T47D (cell line): ENCODE results near the gene PNPLA5.

Experiments
- DNase-seq, 2 experiments: peaks; one replicate each; pipeline versions ENCODE4 v3.0.0 to v3.0.0-alpha.2; 2011 to 2012; ENCODE audit warnings: low read depth in 1 of 2, low spot score in 1 of 2
- JUND ChIP-seq: IDR thresholded peaks from 2 replicates; pipeline ENCODE4 v1.6.1; 2012; ENCODE audit warnings: low read depth
- in situ Hi-C: cut with HindIII; loops from 2 replicates; pipeline ENCODE4 v1.10.0; 2016; ENCODE audit warnings: low sequenced_read_pairs, low pct_unique_long_range_greater_than_20kb

PNPLA5 gene

DNA sequence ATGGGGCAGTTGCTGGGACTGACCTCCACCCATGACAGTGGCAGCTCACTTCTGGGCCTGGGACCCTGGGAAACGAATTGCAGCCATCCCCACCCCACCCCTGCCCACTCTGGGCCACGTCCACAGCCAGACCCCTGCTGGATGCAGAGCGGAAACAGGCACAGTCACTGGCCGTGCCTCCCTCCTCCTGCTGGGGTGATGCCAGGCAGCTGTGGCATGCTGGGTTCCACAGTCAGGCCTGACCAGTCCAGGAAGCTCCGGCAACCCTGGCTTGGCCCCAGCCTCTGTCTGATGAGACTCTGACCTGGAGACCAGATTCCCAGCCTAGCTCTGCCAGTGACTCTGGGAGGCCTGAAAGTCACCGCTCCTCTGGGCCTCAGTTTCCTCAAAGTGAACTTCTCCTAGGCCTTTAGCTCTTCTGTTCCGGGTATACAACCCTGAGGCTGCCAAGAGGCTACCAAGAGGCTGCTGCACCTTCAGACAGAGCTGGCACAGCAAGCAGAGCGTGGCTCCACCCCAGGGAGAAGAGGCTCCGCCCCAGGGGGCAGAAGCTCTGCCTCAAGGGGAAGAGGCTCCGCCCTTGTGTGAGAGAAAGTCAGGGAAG lies 38.4 kb downstream of the PNPLA5 start:
- in situ Hi-C loops, result no loop called here
- peak in 1 of 2 experiments; percentile 30 for DNase-seq
- no peak for TF ChIP-seq JUND

- no peak for DNase-seq
- TF ChIP-seq JUND, result no peak
- in situ Hi-C loops, result no loop called here
Measured at GRCh38 chr22:43852573-43853327, 39.1 kb downstream of the PNPLA5 start.

- no peak for TF ChIP-seq JUND
- in situ Hi-C loops, result no loop called here
- DNase-seq, result no peak
Measured at GRCh38 chr22:43851979-43852307, 39.9 kb downstream of the PNPLA5 start.

DNA sequence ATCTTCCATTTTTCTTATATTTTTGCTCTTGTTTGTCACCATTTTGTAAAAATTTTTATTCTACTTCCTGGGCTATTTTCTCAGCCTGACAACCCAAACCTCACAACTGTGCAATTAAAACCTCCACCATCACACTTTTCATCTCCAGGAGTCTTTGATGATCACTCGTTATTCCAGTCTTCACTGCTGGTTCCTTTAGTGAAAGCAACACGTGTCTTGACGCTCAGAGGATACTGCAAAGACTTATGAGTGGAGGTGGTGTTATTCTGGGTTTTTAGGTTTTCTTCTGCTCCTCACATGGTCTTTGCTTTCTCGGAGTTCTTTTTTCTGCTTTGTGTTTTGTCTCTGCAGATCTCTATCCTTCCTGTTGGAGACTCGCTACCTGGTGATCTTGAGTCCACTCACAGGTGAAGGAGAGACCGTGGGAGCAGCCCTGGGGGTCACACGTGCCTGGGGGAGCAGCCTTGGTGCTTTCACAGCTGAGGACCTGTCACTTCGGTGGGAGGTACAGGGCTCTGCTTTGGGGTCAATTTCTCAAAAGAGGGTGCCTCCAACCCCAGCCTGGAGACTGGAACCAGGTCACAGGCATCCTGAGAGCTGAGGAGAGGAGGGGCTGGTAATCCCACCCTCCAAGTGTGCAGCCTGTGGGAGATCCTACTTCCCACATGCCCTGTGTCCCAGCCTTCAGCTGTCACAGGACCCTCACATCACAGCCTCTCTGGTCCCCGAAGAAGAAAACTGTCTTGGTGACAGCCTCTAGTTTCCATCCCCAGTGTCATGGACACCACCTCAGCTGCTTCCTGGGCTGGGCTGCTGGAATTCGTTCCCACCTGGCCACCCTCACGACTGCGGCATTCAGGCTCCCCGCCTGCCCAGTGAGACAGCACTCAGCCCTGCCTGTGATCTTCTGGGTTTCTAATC lies 40.5 kb downstream of the PNPLA5 start:
- TF ChIP-seq JUND, result no peak
- in situ Hi-C loops, result no loop called here
- DNase-seq, result no peak

GRCh38 chr22:43850529-43850928 lies 41.3 kb downstream of the PNPLA5 start:
- in situ Hi-C loops, result no loop called here
- no peak for DNase-seq
- no peak for TF ChIP-seq JUND

DNA sequence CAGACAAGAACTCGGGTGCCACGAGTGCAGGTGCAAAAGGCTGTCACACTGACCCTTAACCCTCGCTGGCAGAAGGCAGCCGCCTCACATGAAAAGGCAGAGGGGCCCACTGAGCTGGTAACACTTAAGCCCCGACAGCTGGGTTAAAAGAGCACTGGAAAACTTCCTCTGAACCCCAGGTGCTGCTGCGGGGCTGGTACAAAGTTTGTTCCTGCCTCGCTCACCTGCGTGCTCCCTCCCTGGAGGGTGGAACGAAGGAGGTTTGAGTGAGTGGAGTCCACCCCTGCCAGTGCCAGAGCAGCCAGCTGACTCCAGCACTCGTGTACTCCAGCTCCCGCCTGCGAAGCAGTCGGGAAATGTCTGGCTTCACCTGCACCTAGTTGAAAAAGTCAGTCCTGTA lies 42.1 kb downstream of the PNPLA5 start:
- DNase-seq, result no peak
- in situ Hi-C loops, result no loop called here
- TF ChIP-seq JUND, result no peak

- in situ Hi-C loops, result no loop called here
- peak; percentile 57 to 58 for DNase-seq
- TF ChIP-seq JUND, result no peak
Measured at GRCh38 chr22:43848366-43849171, 43.2 kb downstream of the PNPLA5 start.

- no peak for TF ChIP-seq JUND
- in situ Hi-C loops, result no loop called here
- no peak for DNase-seq
Measured at GRCh38 chr22:43847376-43848289, 44.2 kb downstream of the PNPLA5 start.

GRCh38 chr22:43846966-43847365 lies 44.8 kb downstream of the PNPLA5 start:
- DNase-seq, result no peak
- TF ChIP-seq JUND, result no peak
- in situ Hi-C loops, result no loop called here

DNA sequence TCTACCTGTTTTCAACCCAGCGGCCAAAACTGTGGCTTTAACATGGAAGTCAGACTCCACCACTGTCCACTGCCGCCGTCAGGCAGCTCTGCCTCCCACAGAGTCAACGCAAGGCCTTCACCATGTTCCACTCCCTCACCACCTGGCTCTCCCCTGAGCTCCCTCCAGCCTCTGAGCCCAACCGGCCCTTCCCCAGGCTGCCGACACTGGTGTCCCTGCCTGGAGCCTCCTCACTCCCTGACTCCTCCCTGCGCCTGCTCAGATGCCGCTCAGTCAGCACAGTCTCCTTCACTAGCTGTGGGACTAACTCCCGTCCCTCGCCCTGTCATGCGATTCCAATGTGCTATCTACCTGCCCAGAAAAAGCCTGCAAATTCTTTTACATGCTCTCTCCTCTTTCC lies 45.8 kb downstream of the PNPLA5 start:
- in situ Hi-C loops, result no loop called here
- TF ChIP-seq JUND, result no peak
- no peak for DNase-seq
